GM18502 (cell line): ENCODE measurements around the gene CDCA7.
"Not testable (repeated sequence)": the region's sequence is repeated elsewhere in the genome, so short reads cannot be mapped to it uniquely, and the experiment has no call there.

Experiments
- ATAC-seq: cut with Tn5 transposase; IDR thresholded peaks from one replicate; pipeline ENCODE4 v1.9.1; 2021; ENCODE audit warnings: mild to moderate bottlenecking; ENCODE audit not compliant: unreplicated experiment, poor library complexity

The CDCA7 gene

DNA sequence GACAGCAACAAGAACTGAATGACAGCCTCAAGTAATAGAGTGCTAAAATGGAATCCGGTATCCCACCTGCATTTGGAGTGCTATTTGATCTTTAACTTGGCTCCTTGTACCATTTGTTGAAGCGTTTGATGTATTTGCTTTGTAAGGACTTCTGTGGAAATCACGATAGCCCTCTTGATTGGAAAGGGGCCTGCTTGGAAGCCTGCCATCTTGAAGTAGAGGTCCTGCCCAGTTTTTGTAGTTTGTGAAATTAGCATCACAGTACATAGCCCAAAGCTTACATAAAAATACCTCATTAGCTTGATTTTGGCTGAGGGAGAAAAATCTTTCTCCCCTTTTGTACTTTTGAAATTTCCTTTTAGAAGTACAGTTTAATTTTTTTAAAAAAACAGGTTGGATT, 2.7 kb downstream of the CDCA7 start:
- no peak for ATAC-seq

GRCh38 chr2:173358616-173359015, 3.9 kb downstream of the CDCA7 start:
- ATAC-seq, result no peak

DNA sequence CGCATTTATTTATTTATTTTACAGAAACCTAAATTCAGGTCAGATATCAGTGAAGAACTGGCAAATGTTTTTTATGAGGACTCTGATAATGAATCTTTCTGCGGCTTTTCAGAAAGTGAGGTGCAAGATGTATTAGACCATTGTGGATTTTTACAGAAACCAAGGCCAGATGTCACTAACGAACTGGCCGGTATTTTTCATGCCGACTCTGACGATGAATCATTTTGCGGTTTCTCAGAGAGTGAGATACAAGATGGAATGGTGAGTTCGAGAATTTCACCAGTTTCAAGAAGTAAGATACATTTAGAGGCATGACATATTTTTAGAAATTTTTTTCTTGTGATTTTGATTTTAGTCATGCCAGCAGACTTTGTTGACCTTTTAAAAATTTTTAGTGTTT, 4.6 kb downstream of the CDCA7 start:
- no peak for ATAC-seq

GRCh38 chr2:173370198-173370597, 15.5 kb downstream of the CDCA7 start:
- no peak for ATAC-seq

- ATAC-seq, result no peak
These were observed 16.4 kb downstream of the CDCA7 start for GRCh38 chr2:173371023-173371422.

DNA sequence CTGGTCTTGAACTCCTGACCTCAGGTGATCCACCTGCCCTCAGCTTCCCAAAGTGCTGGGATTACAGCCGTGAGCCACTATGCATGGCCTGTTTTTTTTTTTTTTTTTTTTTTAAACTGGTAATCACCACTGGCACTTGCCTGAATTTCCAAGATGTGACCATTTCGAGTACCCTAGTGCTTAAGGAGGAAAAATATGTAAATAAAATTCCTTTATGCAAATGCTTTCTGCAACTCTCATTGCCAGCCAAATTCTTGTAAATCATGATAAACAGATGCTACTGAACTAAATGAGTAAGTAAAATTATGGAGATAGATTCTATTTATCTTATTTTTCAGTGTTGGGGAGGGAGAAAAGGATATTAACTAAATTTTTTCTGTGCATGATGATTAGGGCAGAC, 18.6 kb downstream of the CDCA7 start:
- no peak for ATAC-seq

DNA sequence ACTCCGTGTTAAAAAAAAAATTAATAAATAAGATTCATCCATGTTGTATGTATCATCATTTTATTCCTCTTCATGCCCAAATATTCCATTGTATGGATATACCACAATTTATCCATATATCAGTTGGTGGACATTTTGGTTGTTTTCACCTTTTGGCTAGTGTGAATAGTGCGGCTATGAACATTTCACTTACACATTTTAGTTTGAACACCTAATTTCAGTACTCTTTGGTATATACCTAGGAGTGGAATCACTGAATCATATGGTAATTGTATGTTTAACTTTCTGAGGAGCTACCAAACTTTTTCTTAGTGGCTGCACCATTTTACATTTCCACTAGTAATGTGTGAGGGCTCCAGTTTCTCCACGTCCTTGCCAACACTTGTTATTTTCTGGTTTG, 20.0 kb downstream of the CDCA7 start:
- ATAC-seq, result no peak

DNA sequence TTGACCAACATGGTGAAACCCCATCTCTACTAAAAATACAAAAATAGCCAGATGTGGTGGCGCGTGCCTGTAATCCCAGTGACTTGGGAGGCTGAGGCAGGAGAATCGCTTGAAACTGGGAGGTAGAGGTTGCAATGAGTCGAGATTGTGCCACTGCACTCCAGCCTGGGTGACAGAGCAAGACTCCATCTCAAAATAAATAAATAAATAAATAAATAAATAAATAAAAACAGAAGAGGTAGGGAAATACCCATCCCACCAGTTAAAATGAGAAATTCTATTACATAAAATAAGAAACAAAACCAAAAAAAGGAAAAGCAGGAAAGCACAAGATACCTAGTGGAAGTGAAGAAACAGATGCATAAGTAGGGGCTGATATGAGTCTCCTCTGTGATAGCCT, 30.9 kb downstream of the CDCA7 start:
- not testable (repeated sequence) for ATAC-seq

GRCh38 chr2:173386021-173386737, 31.5 kb downstream of the CDCA7 start:
- no peak for ATAC-seq

DNA sequence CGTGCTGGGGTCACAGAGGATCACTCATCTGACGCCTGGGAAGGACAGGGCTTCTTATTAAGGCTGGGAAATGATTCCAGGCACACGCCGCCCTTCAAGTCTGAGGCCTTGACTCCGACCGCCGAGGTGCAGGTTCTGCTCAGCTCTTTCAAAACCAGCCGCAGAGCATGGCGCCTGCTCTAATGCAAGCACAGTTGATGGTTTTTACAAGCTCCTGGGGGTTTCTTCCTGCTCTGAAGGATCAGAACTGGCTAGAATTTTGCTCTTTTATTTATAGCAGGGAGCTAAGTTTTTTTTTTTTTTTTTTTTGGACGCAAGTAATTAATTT, 32.0 kb downstream of the CDCA7 start:
- no peak for ATAC-seq

GRCh38 chr2:173387079-173387478, 32.4 kb downstream of the CDCA7 start:
- ATAC-seq, result no peak

DNA sequence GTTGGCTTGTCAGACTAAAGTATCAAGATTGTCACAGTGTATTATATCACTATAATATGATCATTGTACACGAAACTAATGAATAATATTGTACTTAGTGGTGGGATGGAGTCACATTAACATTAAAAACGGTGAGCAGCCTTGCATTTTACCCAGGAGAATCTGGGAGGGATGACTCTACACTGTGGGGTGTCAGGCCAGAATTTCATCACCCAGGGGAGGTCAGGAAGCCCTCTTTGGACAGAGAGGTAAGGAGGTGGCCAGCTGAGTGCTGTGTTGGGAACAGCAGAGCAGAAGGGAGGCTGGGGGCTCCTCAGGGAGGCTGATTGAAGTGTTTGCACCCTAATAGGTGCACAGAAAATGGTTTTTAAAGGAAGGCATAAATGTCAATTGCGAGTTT, 33.0 kb downstream of the CDCA7 start:
- no peak for ATAC-seq

GRCh38 chr2:173388795-173389194, 34.1 kb downstream of the CDCA7 start:
- ATAC-seq, result no peak

DNA sequence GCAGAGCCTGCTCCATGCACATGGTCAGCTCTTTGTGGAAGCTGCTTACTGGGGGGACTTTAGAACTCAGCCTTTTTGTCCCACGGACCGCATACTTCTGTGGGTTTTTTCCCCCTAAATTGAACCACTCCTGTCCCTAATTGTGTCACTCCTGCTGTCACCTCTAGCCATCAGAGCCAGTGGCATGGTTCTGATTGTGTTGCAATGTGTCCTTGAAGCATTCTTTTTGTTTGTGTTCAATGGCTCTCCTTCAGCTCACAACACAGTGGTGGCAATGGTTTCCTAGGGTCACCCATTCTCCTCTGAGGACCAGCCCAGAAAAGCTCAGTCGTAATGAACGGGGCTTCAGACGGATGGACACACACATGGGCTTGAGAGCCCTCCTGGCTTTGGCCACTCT, 35.4 kb downstream of the CDCA7 start:
- no peak for ATAC-seq

- no peak for ATAC-seq
These were observed 38.1 kb downstream of the CDCA7 start for GRCh38 chr2:173392731-173393130.

DNA sequence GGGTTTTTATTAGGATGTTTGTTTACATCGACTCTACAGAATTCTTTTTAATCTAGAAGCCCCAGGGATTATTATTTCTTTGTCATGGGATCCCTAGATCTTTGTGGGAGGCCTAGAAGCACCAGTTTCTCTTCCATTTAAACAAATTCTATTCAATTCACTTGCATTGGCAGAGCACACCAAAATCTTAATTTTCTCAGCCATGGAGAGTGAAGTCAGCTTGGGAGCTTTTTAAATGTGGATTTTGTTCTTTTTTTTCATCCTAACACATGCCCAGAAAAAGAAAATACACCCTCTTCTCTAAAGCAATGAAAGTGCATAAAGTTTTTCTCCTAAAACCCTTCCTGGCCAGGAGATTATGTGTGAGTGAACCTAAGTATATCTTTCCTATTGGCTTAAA, 38.5 kb downstream of the CDCA7 start:
- ATAC-seq, result no peak

DNA sequence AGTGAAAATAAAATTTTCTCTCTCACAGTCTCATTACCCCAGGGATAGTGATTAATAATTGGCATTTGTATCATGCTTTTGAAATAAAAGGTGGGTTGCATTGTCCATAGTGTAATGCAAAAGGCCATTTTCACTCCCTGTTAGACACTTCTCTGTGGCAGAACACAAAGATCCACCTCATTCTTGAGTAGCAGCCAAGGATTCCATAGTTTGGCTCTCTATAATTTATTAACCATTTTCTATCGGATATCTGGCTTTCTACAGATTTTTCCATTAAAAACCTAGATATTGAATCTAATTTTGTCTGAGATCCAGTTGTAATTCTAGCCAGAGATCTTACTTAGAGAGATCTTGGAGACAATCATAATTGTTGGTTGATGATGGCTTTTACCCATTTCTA, 39.0 kb downstream of the CDCA7 start:
- ATAC-seq, result no peak

- ATAC-seq, result no peak
These were observed 39.7 kb downstream of the CDCA7 start for GRCh38 chr2:173394091-173394974.

GRCh38 chr2:173395567-173396351, 41.1 kb downstream of the CDCA7 start:
- no peak for ATAC-seq

DNA sequence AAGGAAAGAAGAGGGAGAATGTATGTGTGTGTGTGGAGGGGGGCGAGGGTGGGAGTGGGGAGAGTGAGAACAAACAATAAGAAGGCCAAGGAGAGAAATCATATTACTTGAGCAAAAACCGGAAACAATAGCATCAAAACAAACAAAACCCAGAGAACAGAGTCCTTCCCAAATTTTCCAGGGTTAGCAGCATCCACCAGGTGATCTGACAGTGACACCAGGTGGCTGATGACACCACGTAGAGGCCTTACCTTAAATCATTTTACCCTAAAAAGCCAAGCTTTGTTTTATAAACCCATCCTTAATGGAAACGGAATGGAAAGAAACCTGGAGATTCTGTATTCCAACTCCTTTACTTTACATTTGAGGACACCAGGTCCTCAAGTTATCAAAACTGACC, 42.9 kb downstream of the CDCA7 start:
- ATAC-seq, result no peak

DNA sequence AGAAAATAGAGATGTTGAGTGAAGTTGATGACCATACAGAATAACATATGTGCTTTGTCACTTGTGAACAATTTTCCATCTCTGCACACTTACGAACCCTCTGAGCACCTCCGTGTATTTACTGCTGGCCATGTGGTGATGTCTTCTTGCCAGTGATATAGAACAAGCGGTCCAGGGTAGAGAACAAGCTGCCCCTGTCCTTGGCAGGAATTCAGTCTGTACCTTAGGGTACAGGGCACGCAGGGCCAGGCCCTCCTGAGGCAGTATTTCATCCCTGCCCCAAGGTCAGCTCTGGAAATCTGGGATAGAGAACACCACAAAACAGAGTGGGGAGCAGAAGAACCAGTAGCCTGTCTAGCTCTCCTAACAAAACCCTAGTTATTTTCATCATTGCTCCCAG, 44.6 kb downstream of the CDCA7 start:
- no peak for ATAC-seq
